Measurements from ENCODE around the gene CCT8L2.
"Not testable (repeated sequence)": the region's sequence is repeated elsewhere in the genome, so short reads cannot be mapped to it uniquely, and the experiment has no call there.

Gene CCT8L2

GRCh38 chr22:16592710-16593109, at the start of gene CCT8L2:
Gene CCT8L2 (minus strand): TSS chr22:16592810. CDS start chr22:16592550, 260 bp downstream.
- not testable (repeated sequence) for DNase-seq

- not testable (repeated sequence) for DNase-seq
Measured at GRCh38 chr22:16635442-16635841, 42.8 kb upstream of the CCT8L2 start.

GRCh38 chr22:16634092-16634491, 41.5 kb upstream of the CCT8L2 start:
- not testable (repeated sequence) for DNase-seq

- not testable (repeated sequence) for DNase-seq
Measured at GRCh38 chr22:16628476-16628875, 35.9 kb upstream of the CCT8L2 start.

GRCh38 chr22:16625018-16625417, 32.4 kb upstream of the CCT8L2 start:
- not testable (repeated sequence) for DNase-seq

GRCh38 chr22:16623595-16623994, 31.0 kb upstream of the CCT8L2 start:
- DNase-seq = not testable (repeated sequence)

- not testable (repeated sequence) for DNase-seq
Measured at GRCh38 chr22:16617516-16617915, 24.9 kb upstream of the CCT8L2 start.

GRCh38 chr22:16616390-16616938, 23.9 kb upstream of the CCT8L2 start:
- DNase-seq = not testable (repeated sequence)

- not testable (repeated sequence) for DNase-seq
Measured at GRCh38 chr22:16615606-16616245, 23.1 kb upstream of the CCT8L2 start.

- DNase-seq = no peak
Measured at GRCh38 chr22:16609548-16610261, 17.1 kb upstream of the CCT8L2 start.

GRCh38 chr22:16608931-16609330, 16.3 kb upstream of the CCT8L2 start:
- no peak for DNase-seq

- not testable (repeated sequence) for DNase-seq
Measured at GRCh38 chr22:16604257-16604998, 11.8 kb upstream of the CCT8L2 start.

- DNase-seq = not testable (repeated sequence)
Measured at GRCh38 chr22:16603770-16604242, 11.2 kb upstream of the CCT8L2 start.

GRCh38 chr22:16603448-16603768, 10.8 kb upstream of the CCT8L2 start:
- DNase-seq = no peak

- DNase-seq = peak; percentile 45
Measured at GRCh38 chr22:16602728-16603447, 10.3 kb upstream of the CCT8L2 start.

- DNase-seq = peak; percentile 36
Measured at GRCh38 chr22:16602224-16602727, 9.7 kb upstream of the CCT8L2 start.

- DNase-seq = no peak
Measured at GRCh38 chr22:16601437-16602223, 9.0 kb upstream of the CCT8L2 start.

- DNase-seq = peak; percentile 79
Measured at GRCh38 chr22:16600644-16601436, 8.2 kb upstream of the CCT8L2 start.

GRCh38 chr22:16599648-16600047, 7.0 kb upstream of the CCT8L2 start:
- not testable (repeated sequence) for DNase-seq

GRCh38 chr22:16595251-16595650, 2.6 kb upstream of the CCT8L2 start:
- not testable (repeated sequence) for DNase-seq

- no peak for DNase-seq
Measured at GRCh38 chr22:16594026-16594425, 1.4 kb upstream of the CCT8L2 start.
